ENCODE results near the gene SLC22A13.
"Not testable (repeated sequence)": the region's sequence is repeated elsewhere in the genome, so short reads cannot be mapped to it uniquely, and the experiment has no call there.

The SLC22A13 gene

DNA sequence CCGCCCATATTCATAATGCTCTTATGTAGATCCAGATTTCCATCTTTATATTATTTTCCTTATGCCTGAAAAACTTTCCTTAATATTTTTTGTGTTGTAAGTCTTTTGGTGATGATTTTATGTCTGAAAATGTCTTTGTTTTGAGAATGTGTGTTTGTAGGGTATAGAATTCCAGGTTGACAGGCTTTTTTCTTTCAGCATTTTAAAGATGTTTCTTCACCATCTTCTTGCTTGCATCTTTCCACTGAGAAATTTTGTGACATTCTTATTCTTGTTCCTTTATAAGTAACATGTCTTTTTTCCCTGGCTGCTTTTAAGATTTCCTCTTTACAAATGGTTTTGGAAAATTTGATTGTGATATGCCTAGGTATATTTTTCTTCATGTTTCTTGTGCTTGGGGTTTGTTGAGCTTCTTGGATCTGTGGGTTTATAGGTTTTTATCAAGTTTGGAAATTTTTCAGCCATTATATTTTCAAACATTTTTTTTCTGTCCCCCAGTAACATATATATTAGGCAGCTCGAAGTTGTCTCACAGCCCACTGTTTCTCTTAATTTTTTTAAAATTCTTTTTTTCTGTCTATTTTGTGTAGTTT lies 27.1 kb upstream of the SLC22A13 start:
- H3K27me3 ChIP-seq (ENCODE audit: insufficient read depth, low read length, poor library complexity), result no peaks in the 10 kb centered on the region
- peaks cover 80% of the 10 kb centered on the region for H3K36me3 ChIP-seq (ENCODE audit: insufficient read depth, low read length)

DNA sequence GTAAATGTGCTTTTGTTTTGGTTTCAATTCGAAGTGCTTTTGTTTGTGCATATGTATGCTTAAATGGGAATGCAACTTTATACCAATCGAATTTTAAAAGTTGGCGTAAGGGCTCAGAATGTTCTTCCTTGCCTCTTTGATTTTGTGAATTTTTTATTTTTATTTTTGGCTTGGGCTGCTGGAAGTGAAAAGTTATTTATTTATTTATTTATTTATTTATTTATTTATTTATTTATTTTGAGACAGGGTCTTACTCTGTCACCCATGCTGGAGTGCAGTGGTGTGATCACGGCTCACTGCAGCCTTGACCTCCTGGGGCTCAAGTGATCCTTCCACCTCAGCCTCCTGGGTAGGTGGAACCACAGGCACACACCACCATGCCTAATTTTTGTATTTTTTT lies 22.8 kb upstream of the SLC22A13 start:
- H3K79me2 ChIP-seq (ENCODE audit: insufficient read depth, low read length); H3K9me3 ChIP-seq (ENCODE audit: insufficient read depth, low read length, severe bottlenecking); H3K4me2 ChIP-seq (ENCODE audit: insufficient read depth, low read length); ATAC-seq (ENCODE audit: insufficient read depth, low read depth); H3K27me3 ChIP-seq (ENCODE audit: insufficient read depth, low read length, poor library complexity); H3K4me3 ChIP-seq (ENCODE audit: low read depth in 1 of 2, low read length in 2 of 2); H4K20me1 ChIP-seq (ENCODE audit: insufficient read depth, low read length); H3K27ac ChIP-seq (ENCODE audit: low read length); H3K9ac ChIP-seq (ENCODE audit: low read depth, low read length); H2AFZ ChIP-seq (ENCODE audit: low read depth, low read length); DNase-seq; H3K4me1 ChIP-seq (ENCODE audit: insufficient read depth, low read length): not testable (repeated sequence)
- peaks cover 78% of the 10 kb centered on the region for H3K36me3 ChIP-seq (ENCODE audit: insufficient read depth, low read length)

More for the DNA sequence above, 27.1 kb upstream of the SLC22A13 start:
- Histone ChIP-seq H3K9me3 (ENCODE audit: insufficient read depth, low read length, severe bottlenecking) (no peaks in the 10 kb centered on the region), H3K79me2 (ENCODE audit: insufficient read depth, low read length) (no peaks in the 10 kb centered on the region), H3K4me3 (ENCODE audit: low read depth in 1 of 2, low read length in 2 of 2) (no peak overlapping the region), H3K9ac (ENCODE audit: low read depth, low read length) (no peak overlapping the region), H2AFZ (ENCODE audit: low read depth, low read length) (no peak overlapping the region), H4K20me1 (ENCODE audit: insufficient read depth, low read length) (no peaks in the 10 kb centered on the region), H3K27ac (ENCODE audit: low read length) (no peak overlapping the region), H3K4me1 (ENCODE audit: insufficient read depth, low read length) (no peaks in the 10 kb centered on the region), H3K4me2 (ENCODE audit: insufficient read depth, low read length) (no peak overlapping the region)
- DNase-seq (no peak), ATAC-seq (ENCODE audit: insufficient read depth, low read depth) (no peak)
- TF ChIP-seq, protein P1, sequence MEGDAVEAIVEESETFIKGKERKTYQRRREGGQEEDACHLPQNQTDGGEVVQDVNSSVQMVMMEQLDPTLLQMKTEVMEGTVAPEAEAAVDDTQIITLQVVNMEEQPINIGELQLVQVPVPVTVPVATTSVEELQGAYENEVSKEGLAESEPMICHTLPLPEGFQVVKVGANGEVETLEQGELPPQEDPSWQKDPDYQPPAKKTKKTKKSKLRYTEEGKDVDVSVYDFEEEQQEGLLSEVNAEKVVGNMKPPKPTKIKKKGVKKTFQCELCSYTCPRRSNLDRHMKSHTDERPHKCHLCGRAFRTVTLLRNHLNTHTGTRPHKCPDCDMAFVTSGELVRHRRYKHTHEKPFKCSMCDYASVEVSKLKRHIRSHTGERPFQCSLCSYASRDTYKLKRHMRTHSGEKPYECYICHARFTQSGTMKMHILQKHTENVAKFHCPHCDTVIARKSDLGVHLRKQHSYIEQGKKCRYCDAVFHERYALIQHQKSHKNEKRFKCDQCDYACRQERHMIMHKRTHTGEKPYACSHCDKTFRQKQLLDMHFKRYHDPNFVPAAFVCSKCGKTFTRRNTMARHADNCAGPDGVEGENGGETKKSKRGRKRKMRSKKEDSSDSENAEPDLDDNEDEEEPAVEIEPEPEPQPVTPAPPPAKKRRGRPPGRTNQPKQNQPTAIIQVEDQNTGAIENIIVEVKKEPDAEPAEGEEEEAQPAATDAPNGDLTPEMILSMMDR (IDR thresholded peaks at IDR 0.05; ENCODE audit: borderline replicate concordance, extremely low read depth, low read length, poor library complexity, severe bottlenecking), result no peak
- no peak for TF ChIP-seq EZH2 (IDR thresholded peaks at IDR 0.05; ENCODE audit: borderline replicate concordance, low read depth, low read length, severe bottlenecking)

DNA sequence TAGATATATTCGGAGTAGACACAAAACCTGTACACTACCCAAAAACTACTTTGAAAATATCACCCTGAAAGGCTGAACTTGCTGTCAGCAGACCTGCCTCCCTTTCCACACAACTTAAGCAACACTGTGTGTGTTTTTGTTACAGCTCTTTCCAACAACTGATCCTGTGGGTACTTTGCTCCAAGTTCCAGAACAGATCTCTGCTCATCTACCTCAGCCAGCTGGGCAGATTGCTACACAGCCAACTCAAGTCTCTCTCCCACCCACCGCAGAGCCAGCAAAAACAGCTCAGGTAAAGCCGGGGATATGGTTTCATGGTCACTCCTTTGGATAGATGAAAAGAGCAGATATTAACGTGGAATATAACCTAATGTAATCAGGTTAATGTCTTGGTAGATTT lies 19.7 kb upstream of the SLC22A13 start:
- no peaks in the 10 kb centered on the region for H3K79me2 ChIP-seq (ENCODE audit: insufficient read depth, low read length)
- no peak overlapping the region for H3K9ac ChIP-seq (ENCODE audit: low read depth, low read length)
- ATAC-seq (ENCODE audit: insufficient read depth, low read depth) (no peak), DNase-seq (no peak)
- no peak overlapping the region for H2AFZ ChIP-seq (ENCODE audit: low read depth, low read length)
- TF ChIP-seq EZH2 (IDR thresholded peaks at IDR 0.05; ENCODE audit: borderline replicate concordance, low read depth, low read length, severe bottlenecking), result no peak
- TF ChIP-seq, protein P1 (IDR thresholded peaks at IDR 0.05; ENCODE audit: borderline replicate concordance, extremely low read depth, low read length, poor library complexity, severe bottlenecking), result no peak
- H3K4me1 ChIP-seq (ENCODE audit: insufficient read depth, low read length), result no peaks in the 10 kb centered on the region
- no peaks in the 10 kb centered on the region for H4K20me1 ChIP-seq (ENCODE audit: insufficient read depth, low read length)
- no peak overlapping the region for H3K4me2 ChIP-seq (ENCODE audit: insufficient read depth, low read length)
- no peak overlapping the region for H3K4me3 ChIP-seq (ENCODE audit: low read depth in 1 of 2, low read length in 2 of 2)
- H3K36me3 ChIP-seq (ENCODE audit: insufficient read depth, low read length), result peaks cover 81% of the 10 kb centered on the region
- H3K27me3 ChIP-seq (ENCODE audit: insufficient read depth, low read length, poor library complexity), result no peaks in the 10 kb centered on the region
- H3K9me3 ChIP-seq (ENCODE audit: insufficient read depth, low read length, severe bottlenecking), result no peaks in the 10 kb centered on the region
- H3K27ac ChIP-seq (ENCODE audit: low read length), result no peak overlapping the region

DNA sequence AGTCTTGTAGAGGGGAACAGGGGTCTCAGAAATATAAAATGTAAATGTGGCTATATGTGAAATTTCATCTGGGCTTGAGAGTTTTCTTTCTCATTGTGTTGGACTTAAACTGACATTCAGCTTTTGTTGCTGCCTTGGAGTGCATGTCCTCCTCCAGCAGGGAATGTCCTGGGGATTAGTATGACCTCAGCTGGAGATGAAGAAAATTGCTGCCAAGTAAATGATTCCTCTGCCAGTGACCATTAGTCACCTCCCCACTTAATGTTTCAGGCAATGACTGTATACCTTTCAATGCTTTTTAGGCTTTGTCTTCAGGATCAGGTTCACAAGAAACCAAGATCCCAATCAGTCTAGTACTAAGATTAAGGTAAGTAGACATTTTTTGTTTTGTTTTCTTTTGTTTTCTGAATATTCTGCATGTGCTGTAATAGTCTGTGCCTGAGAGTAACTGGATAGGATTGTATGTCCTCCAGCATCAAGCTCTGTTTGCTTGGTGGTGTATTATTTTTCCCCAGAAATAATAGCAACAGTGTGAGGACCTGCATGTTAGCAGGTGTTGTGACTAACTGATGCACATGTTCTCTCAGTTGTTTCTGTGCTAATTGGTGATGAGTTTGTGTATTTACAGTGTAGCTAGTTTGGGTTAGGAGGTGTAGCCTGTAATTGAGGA lies 18.1 kb upstream of the SLC22A13 start:
- Histone ChIP-seq H3K9me3 (ENCODE audit: insufficient read depth, low read length, severe bottlenecking) (no peaks in the 10 kb centered on the region), H3K79me2 (ENCODE audit: insufficient read depth, low read length) (no peaks in the 10 kb centered on the region), H3K9ac (ENCODE audit: low read depth, low read length) (no peak overlapping the region), H3K4me1 (ENCODE audit: insufficient read depth, low read length) (no peaks in the 10 kb centered on the region), H3K27ac (ENCODE audit: low read length) (no peak overlapping the region), H2AFZ (ENCODE audit: low read depth, low read length) (no peak overlapping the region), H3K36me3 (ENCODE audit: insufficient read depth, low read length) (peaks cover 86% of the 10 kb centered on the region), H3K27me3 (ENCODE audit: insufficient read depth, low read length, poor library complexity) (no peaks in the 10 kb centered on the region), H3K4me3 (ENCODE audit: low read depth in 1 of 2, low read length in 2 of 2) (no peak overlapping the region), H4K20me1 (ENCODE audit: insufficient read depth, low read length) (no peaks in the 10 kb centered on the region), H3K4me2 (ENCODE audit: insufficient read depth, low read length) (no peak overlapping the region)
- DNase-seq (no peak), ATAC-seq (ENCODE audit: insufficient read depth, low read depth) (no peak)
- TF ChIP-seq, protein P1 (IDR thresholded peaks at IDR 0.05; ENCODE audit: borderline replicate concordance, extremely low read depth, low read length, poor library complexity, severe bottlenecking), result no peak
- no peak for TF ChIP-seq EZH2 (IDR thresholded peaks at IDR 0.05; ENCODE audit: borderline replicate concordance, low read depth, low read length, severe bottlenecking)

Measured in DND-41 (cell line).